Inflammatory macrophage treated with lipopolysaccharide for 1 hour (primary cell): ENCODE measurements around the gene FIG4.

ENCODE experiments used
- DNase-seq, 2 donors: peaks; one replicate each; pipeline ENCODE4 v3.0.0-alpha.2; 2020 to 2022

The FIG4 gene

GRCh38 chr6:109762166-109762565 lies 71.1 kb downstream of the FIG4 start:
- no peak for DNase-seq

DNA sequence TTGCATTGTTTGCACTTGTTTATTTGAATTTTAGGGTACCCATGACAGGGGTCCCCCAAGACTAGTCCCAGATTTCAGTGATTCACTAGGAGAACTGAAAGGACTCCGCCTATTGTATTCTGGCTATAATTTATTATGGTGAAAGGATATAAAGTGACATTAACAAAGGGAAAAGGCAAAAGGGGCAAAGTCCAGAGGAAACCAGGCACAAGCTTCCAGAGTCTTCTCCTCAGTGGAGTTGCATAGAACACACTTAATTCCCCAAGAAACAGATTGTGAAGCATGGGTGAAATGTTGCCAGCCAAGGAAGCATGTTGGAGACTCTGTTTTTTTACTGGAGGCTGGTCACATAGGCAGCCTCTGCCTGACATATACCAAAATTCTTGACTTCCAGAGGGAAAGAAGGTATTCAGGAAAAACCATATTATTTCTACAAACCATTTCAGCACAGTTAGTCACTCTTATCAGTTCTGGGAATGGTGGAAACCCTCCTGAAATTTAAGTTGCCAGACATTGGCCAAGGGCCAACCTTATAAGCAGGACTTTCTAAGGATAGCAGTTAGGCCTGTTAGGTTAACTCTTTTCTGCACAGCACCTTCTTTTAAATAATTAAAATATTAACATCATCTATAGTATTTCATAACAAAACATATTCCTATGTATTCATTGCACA lies 71.8 kb downstream of the FIG4 start:
- no peak for DNase-seq

DNA sequence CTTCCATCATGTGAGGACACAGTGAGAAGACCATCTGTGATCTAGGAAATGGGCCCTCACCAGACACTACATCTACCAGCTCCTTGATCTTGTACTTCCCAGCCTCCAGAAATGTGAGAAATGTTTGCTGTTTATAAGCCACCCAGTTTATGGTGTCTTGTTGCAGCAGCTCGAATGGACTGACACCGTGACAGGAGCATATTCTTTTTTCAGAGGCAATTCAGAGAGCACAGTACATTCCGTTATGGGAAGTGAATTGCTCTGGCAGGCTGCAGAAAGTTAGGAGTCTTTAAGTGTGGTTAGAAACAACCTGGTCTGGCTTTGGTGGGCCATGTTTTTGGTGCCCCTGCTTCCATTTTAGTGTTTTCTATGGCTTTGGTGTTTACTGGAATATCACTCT lies 75.1 kb downstream of the FIG4 start:
- no peak for DNase-seq

DNA sequence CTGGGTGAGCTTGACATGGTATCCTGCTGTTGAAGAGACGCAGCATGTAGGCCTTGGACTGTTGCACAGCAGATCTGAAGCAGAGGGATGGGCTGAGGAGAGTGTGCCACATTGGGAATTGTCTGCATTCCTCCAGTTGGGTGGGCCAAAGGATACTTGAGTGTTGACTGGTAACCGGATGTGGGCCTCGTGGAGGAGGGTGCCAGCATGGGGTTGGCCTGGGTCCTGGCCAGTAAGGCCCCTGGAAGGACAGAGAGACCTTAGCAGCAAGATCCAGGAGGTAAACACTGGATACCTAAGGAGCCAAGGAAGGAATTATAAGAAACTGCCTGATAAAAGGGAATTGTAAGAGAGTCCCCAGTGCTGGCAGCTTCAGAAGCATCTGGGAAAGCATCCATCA lies 76.9 kb downstream of the FIG4 start:
- no peak for DNase-seq

- no peak for DNase-seq
Observed at GRCh38 chr6:109768485-109768884, 77.4 kb downstream of the FIG4 start.

DNA sequence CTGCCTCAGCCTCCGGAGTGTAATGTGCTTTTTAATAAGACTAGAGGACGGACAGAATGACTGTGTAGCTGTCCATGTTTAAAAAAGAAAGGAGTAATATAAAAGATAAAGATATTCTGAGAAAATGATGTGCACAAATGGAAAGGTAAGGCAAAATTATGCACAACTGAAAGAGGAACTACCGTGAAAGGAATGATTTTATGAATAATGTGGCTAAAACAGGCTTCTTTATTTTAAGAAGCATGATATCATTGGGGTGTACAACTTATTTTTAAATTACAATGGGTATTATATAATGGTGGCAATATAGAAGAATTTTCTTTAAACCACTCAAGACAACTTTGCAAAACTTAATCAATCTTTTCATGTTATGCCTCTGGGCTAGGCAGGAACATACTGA lies 78.1 kb downstream of the FIG4 start:
- DNase-seq = no peak

DNA sequence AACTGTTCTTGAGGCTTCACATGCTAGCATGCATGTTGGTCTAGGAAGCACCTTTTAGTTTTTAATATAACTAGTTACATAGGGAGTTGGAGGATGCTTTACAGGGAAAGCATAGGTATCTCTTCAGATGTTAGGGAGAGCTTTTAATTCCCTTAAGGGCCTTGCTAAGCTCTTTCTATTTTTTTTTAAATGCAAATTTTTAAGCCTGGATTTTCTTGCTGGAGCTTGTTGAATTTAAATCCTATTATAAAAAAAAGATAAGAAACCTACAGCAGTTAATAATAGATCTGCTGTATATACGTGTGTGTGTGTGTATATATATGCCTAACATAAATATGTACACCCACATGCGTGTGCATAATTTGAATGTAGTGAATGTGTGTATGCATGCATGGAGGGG lies 79.0 kb downstream of the FIG4 start:
- DNase-seq = no peak

- DNase-seq = no peak
Observed at GRCh38 chr6:109770779-109771178, 79.7 kb downstream of the FIG4 start.

DNA sequence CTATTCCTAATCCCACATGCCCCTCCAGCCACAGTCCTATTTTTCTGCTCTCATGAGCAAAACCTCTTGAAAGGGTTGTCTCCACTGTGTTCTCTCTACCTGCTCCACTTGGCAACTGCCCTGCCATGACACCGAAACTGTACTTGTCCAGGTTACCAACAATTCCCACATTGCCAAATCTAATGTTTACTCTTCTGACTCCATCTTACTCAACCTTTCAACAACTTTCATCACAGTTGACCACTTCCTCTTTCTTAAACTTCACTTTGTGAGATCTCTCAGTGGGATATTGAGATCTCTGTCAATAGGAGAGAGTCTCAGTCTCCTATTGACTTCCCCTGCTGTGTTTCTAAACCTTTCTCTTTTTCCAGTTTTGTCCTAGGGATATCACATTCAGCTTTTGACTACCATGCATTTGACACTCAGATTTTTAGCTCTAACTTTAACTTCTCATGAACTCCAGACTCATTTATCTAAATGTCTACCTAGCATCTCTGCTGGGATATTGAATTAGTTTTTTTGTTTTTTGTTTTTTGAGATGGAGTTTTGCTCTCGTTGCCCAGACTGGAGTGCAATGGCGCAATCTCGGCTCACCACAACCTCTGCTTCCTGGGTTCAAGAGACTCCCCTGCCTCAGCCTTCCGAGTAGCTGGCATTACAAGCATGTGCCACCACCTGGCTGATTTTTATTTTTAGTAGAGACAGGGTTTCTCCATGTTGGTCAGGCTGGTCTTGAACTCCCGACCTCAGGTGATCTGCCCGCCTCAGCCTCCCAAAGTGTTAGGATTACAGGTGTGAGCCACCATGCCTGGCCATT lies 81.1 kb downstream of the FIG4 start:
- peak; percentile 78 to 83 for DNase-seq

DNA sequence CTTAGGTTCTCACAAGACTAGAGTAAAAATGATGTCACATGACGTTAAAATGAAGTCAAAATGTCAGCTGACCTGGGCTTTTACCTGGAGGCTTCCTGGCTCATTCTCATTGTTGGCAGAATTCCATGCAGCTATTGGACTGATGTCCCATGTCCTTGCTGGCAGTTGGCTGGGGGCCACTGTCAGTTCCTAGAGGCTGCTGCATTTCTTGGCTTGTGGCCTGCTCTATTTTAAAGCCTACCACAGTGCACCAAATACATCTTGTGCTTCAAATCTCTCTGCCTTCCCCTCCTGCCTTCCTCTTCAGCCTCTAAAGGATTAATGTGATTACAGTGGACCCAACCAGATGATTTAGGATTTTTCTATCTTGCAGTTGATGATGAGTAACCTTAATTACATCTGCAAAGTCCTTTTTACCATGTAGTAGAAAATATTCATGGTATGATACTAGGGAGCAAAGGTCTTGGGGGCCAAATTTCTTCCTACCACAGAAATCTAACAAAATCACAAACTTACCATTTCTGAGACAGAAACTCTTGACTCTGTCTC lies 81.9 kb downstream of the FIG4 start:
- no peak for DNase-seq

DNA sequence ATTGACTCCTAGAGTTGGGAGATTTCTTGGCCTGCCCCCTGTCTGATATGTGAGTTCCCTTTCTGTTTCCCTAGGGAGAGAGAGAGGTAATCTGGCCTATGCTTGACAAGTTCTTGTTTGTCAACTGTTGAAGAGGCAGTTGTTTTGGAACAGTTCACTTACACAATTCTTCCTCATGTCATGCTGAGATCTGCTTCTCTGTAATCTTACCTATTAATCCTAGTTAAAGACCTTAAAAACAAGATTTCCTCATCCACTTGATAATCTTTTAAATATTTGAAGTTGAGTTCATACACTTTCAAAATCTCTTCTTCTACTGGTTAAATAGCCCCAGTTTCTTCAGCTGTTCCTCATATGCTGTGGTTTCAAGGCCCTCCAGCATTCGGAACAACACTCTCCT lies 89.9 kb downstream of the FIG4 start:
- DNase-seq = no peak

DNA sequence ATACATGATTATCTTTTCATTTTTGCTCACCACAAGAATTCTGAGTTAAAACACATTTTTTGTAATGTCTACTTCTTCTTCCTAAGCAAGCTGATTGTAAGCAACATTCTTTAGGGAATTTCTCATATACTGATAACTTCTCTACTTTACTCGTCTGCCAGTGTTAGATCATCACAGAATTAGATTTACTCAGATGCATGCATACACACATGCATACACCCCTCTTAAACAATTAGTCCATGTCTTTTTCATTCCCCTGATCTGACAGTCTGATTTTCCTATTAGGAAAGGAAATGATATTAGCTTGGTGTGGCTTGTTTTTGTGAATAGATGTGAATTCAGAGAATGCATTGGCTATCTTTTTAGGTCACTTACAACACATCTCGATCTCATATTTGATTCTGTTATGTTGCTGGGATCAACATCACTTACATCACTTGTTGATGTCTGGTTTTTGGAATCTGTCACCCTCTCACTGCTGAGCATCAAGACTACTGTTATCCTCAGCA lies 91.4 kb downstream of the FIG4 start:
- DNase-seq = no peak

DNA sequence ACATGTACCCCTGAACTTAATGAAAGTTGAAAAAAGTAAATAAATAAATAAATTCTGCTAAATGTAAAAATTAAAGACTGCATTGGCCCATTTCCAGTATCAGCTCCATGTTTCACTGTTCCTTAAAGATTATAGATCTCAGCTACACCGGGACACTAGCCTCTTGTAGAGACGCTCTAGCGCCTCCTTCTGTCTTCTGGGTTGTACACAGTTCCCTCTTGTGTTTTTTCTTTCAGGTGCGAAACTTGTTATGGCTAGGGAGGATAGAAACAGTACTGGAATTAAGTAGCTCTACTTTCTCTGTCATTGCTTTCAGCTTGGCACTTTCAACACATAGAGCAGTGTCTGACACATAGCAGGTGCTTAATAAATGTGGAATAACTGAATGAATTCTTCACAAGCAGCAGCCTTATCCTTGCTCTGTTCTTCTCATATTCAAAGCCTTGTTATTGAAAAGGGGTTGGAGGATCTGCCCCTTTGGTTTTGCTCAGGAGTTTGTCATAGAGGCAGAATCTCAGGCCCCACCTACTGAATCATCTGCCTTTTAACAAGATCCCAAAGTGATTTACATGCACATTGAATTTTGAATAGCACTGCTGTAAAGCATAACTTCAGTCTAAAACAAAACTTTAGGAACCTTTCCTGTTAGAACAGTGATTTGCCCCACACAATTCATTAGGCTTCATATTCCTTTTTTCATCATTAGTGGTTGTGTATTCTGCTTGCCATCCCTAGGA lies 92.3 kb downstream of the FIG4 start:
- DNase-seq = peak in 1 of 2 donors; percentile 34

- no peak for DNase-seq
Observed at GRCh38 chr6:109787312-109787711, 96.2 kb downstream of the FIG4 start.

DNA sequence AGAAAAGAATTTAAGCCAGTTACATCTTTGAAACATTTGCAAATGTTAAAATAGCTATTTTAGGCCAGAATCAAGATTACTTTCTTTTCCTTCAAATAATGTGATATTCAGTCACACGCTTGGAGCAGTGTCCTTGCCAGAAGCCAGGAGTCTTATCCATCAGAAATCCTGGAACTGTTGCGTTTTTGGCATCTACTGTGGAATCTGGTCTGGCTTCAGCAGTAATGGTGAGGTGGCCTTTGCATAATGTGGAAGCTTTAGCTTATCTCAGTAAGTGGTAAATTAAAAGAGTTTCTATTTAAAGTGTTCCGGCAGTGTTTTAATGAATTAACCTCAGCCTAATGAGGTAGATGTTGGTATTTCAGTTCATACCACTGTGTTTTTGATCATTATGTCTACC lies 97.6 kb downstream of the FIG4 start:
- no peak for DNase-seq

DNA sequence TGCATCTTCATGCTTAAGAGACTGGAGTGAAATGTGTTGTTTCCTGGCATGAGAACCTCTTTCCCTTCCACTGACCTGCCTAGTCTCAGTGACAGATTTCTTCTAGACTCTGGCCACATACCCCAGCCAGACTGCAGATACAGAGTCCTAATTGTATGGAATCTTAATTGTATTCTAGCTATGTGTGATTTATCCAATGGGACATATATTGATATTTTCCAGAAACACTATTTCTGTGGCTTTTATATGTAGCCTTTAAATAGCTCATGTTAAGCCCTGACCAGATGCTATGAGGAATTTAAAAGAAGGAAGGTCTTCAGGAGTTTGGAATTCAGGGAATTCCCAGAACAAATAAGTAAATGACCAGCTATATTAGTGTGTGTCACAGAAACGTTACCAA lies 99.0 kb downstream of the FIG4 start:
- DNase-seq = no peak

DNA sequence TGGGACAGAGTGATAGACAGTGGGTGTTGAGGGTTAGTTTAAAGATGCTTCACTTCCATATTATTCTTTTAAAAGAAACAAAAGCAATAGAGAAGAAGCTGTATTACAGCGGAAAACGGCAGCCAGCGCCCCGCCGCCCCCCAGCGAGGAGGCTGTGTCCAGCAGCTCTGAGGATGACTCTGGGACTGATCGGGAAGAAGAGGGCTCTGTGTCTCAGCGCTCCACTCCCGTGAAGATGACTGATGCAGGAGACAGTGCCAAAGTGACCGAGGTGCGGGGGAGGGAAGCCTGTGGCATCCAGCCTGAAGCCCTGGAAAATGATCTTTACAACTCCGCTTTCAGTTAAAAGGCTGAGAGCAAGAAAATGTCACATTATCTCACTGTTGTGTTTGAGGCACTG lies 100.2 kb downstream of the FIG4 start:
- DNase-seq = no peak

- DNase-seq = no peak
Observed at GRCh38 chr6:109793021-109793420, 101.9 kb downstream of the FIG4 start.

DNA sequence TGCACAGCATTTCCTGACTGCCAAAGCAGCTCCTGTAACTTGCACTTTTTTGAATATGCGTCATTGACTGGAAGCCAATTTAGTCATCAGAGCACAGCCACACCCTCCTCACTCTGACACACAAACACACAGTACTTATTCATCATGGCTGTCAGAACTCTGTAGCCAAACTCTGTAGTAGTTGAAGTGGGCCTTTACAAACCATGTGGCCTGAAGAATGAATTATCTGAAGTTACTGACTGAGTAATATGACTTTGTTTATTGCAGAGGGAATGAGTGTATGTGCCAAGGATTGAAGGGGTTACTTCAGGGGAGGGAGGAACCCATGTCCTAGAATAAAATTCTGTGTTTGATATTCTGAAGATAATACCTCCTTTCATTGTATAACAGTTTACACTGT lies 102.7 kb downstream of the FIG4 start:
- DNase-seq = peak; percentile 15 to 31

DNA sequence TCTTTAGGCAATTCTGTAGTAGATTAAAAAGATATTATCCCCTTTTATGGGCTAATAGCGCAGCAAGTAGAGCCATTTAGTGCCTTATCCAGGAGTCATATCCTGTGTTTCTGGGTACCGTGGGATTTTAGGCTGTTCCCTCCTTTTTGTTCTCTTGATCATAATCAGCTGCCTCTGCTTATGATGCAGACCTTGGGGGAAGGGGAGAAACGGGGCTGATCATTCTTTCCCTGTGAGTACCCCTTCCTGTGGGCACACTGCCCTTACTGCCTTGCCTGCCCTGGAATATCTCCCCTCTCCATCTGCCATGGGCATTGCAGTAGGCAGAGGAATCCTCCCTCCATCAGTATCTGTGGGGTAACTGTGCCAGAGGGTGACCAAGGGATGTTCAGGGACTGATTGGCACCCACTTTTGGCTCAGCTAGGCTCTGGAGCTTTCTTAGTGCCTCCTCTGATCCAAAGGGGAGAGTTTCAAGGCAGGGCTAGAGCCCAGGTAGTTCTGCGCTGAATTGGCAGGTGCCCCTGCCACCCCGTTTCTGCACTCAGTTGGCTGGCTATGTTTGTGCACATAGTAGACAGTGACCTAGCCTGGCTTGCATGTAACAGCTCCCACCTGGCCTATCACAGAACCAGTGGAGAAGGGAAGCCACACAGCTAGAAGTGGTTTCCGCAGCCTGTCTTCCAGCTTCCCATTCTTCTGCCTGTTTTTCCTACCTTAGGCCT lies 103.3 kb downstream of the FIG4 start:
- no peak for DNase-seq

GRCh38 chr6:109795994-109796555 lies 105.0 kb downstream of the FIG4 start:
- no peak for DNase-seq

GRCh38 chr6:109799129-109799528 lies 108.0 kb downstream of the FIG4 start:
- no peak for DNase-seq
